DOHH2 (cell line): ENCODE measurements around the gene NBPF6.
"Not testable (repeated sequence)": the region's sequence is repeated elsewhere in the genome, so short reads cannot be mapped to it uniquely, and the experiment has no call there.

Experiments
- CTCF ChIP-seq: fragments of 200-600 bp; sonication (generic); IDR thresholded peaks from one replicate; pipeline ENCODE4 v1.5.1; 2014; ENCODE audit warnings: antibody characterized with exemption, mild to moderate bottlenecking, low read depth, low read length; ENCODE audit not compliant: poor library complexity, severe bottlenecking
- EZH2phosphoT487 ChIP-seq: fragments of 200-600 bp; sonication (generic); IDR thresholded peaks from 2 replicates; pipeline ENCODE4 v1.6.1; 2017; ENCODE audit warnings: borderline replicate concordance, mild to moderate bottlenecking, antibody characterized with exemption, low read length, moderate library complexity, mixed read lengths

- TF ChIP-seq EZH2phosphoT487, CTCF: not testable (repeated sequence)
These were observed 63.8 kb downstream of the NBPF6 start for GRCh38 chr1:108513914-108514313.
